GDM1 (cell line): ENCODE measurements around the gene ATP6V0D1.
"Not testable (repeated sequence)": the region's sequence is repeated elsewhere in the genome, so short reads cannot be mapped to it uniquely, and the experiment has no call there.

Experiments
- DNase-seq: peaks from one replicate; lab custom pipeline; 2025; lab: John Stamatoyannopoulos, UW

ATP6V0D1 gene

GRCh38 chr16:67428146-67428731 is 52.7 kb downstream of the ATP6V0D1 start:
- no peak for DNase-seq

- DNase-seq, result no peak
Measured at GRCh38 chr16:67426950-67427349, 54.0 kb downstream of the ATP6V0D1 start.

- no peak for DNase-seq
Measured at GRCh38 chr16:67426022-67426421, 54.9 kb downstream of the ATP6V0D1 start.

- no peak for DNase-seq
Measured at GRCh38 chr16:67425580-67425979, 55.4 kb downstream of the ATP6V0D1 start.

GRCh38 chr16:67425061-67425460 is 55.9 kb downstream of the ATP6V0D1 start:
- no peak for DNase-seq

DNA sequence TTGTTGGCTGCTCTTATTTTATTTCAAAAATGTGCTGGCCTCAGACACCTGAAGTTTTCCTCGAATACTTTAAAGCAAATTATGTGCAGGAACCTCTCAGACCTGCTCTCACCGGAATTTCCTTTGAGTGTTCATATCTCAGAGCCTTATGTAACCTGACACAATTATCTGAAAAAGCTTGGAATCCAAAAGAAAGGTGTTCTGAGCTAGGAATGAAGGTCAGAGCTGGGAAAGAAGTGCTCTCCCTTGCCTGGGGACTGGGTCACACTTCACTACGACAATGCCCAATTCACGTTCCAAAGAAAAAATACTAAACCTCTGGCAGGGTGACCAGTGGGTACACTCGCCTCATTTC is 56.7 kb downstream of the ATP6V0D1 start:
- no peak for DNase-seq

- no peak for DNase-seq
Measured at GRCh38 chr16:67423611-67424260, 57.2 kb downstream of the ATP6V0D1 start.

- no peak for DNase-seq
Measured at GRCh38 chr16:67423015-67423414, 57.9 kb downstream of the ATP6V0D1 start.

GRCh38 chr16:67421030-67421429 is 59.9 kb downstream of the ATP6V0D1 start:
- no peak for DNase-seq

GRCh38 chr16:67419931-67420330 is 61.0 kb downstream of the ATP6V0D1 start:
- no peak for DNase-seq

DNA sequence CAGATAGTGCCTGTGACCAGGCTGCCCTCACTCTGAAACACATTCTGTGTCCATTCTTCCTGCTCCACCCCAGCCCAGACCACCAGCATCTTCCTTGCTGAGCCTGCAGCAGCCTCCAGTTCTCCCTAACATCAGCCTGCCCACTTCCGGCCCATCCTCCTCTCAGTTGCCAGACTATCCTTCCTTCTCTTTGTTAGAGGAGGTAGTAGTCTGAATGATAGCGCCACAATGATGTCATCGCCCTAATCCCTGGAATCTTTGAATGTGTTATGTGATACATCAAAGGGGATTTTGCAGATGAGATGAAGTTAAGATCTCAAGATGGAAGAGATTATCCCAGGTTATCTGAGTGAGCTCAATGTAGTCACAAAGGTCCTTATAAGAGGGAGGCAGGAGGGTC is 61.5 kb downstream of the ATP6V0D1 start:
- no peak for DNase-seq

DNA sequence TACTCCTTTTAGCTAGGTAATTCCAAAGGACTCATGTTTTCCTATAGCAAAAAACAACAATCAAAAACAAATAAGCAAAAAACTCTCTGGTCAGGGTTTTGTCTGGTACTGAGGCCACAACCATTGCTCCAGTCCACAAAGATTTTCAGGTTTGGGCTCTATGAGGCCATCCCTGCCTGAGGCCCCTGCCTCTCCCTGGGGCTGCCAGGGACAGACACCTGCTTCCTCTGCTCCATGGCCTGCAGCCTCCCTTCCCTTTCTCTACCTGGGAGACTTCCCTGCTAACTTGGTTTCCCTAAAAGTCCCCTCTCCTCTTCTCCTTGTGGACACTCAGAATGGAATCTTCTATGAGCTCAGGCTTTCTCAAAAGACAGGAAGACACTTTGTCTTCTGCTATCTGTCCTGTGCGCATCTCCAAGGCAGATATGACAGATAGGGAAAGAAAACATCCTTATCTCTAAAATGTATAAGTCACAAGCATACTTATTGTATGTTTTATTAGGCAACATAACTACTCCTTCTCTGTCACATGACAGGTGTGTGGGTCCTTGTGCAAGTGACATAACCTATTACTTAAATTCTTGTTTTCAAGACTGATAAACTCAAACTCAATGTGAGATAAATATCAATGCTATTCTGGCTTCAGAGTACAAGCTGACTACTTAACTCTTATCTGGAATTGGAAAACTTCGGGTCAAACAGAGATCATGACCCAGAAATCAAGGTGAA is 63.5 kb downstream of the ATP6V0D1 start:
- DNase-seq, result no peak

DNA sequence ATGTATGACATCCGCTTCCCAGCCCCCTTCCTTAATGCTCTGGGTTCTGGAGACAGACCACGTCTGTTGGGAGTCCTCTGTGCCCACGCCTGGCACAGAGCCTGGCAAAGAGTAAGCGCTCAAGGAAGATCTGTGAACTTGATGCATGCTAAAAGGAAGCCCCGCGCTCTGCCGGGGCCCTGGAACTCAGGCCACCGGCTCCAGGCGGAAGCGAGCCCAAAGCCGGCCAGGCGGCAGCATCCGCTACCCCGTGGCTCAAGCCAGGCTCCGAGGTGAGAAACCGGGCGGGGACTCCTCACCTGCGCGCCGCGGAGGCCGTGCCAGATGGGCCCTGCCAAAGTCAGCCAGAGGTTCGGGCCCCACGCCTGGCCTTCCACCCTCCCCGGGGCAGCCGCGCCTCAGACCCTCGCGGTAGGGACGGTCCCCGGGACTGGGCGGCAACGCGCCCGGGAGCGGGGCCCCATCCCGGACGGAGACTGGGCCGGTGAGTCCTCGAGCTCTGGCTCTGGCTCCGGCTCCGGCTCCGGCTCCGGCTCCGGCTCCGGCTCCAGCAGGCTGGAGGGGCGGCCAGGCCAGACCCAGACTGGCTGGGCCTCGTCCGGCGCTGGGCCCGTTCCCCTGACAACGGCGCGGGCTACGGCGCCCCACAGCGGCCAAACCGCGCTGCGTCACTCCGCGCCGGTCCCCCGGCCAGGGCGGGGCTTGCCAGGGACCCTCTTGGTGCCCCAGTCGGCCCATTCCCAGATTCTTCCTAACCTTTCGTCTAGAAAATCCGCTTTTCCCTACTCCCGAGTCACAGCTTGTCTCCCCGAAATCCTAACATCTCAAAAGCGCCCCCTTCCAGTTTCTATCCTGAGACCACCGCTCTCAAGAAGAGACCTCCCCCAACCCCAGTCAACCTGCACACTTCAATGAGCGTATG is 64.8 kb downstream of the ATP6V0D1 start, which contains the start of gene ZDHHC1:
TSS of gene ZDHHC1 (minus strand) at position 606 of the 922 bp plus-strand sequence. CDS start 8,702 bp downstream, outside the sequence.
- peak; percentile 23 for DNase-seq

- not testable (repeated sequence) for DNase-seq
Measured at GRCh38 chr16:67415421-67415820, 65.5 kb downstream of the ATP6V0D1 start.

DNA sequence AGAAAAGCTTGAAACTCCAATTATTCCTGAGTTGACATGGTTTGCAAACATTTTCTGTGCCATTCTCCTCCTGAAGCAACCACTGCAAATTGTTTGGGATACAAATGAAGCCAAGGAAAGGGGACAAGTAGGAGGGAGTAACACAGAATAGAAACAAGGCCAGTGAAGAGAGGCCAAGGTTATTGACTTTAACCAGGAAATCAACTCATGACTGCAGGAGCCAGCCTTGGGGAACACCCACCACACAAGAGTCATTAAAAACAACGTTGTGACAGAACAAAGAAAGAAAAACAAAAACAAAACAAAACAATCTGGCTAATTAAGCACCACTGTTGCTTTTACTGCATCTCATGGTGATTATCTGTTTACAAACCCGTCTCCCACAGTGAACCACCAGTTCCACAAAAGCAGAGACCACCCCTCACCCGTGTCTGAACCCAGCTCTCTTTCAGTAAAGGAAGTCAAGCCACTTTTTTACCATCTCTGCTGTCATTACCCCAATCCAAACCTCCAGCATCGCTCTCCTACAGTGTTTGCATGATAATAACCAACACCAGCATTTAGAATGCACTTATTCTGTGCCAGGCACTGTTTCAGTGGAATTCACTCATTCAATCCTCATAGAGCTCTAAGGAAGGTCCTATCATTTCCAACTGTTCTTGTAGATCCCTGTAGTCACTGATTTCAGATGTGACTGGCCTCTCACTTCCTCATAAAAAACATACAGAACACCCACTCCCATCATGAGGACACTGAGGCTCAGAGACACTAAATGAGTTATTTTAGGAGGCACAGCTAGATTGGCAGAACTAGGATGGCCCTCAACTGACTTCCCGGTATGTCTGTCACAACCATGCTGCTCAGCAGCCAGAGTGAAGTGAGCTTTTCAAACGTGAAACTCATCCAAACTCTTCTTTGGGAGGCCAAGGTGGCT is 66.7 kb downstream of the ATP6V0D1 start:
- no peak for DNase-seq

GRCh38 chr16:67412294-67412693 is 68.7 kb downstream of the ATP6V0D1 start:
- no peak for DNase-seq

- DNase-seq, result no peak
Measured at GRCh38 chr16:67411339-67411738, 69.6 kb downstream of the ATP6V0D1 start.

DNA sequence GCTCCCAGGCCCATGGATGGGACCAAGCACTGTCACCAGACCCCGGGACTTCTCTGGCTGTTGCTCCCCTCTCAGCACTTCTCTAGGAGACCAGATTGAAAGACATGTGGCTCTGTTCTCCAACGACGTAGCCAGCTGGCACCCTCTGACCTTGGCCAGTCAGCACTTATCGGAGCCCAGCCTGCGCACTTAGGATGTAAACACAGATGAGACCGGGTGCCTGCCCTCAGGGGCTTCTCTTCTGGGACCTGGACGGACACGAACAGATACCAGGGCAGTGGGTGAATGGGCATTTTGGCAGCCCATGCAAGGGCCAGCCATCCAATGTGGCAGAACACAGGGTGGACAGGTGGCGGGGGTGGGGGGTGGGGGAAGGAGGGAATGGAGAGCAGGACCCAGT is 71.3 kb downstream of the ATP6V0D1 start:
- no peak for DNase-seq

DNA sequence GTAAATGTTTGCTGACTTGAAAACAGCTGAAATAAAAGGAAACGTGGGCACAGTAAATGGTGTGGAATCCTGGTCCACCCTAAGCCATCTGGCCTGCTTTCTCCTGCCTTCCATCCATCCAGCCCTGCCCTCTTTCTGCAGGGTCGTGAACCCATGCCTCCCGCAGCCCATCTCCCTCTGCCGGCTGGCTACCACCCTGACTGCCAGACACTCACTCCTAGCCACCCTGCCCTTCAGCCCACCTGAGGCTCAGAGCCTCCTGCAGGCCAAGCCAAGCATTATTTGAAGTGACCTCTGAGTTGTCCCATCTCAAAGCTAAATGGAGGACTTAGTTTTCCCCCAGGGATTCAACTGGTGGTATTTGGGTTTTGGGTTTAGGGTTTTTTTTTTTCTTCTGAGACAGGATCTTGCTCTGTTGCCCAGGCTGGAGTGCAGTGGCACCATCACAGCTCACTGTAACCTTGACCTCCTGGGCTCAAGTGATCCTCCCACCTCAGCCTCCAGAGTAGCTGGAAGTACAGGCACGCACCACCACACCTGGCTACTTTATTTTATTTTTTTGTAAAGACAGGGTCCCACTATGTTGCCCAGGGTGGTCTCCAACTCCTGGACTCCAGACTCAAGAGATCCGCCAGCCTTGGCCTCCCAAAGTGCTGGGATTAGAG is 73.0 kb downstream of the ATP6V0D1 start:
- DNase-seq, result no peak

- DNase-seq, result no peak
Measured at GRCh38 chr16:67407176-67407787, 73.7 kb downstream of the ATP6V0D1 start.
